Liver (tissue), 9 donors: ENCODE data around the gene ITGA8. TPM values are rescaled to one million over a fixed set of nuclear protein-coding genes. Genes with fewer than 3 reads are reported as not detected.

Experiments used
- DNase-seq: peaks from one replicate; pipeline ENCODE4 v3.0.0-alpha.2; 2017; ENCODE audit warnings: low spot score
- H3K27ac ChIP-seq, 2 donors: one replicate each; pipeline ENCODE4 v1.7.0; 2013; ENCODE audit warnings: inconsistent platforms in 2 of 2, low read length in 2 of 2, control low read depth in 1 of 2, low read depth in 1 of 2, mild to moderate bottlenecking in 1 of 2
- H3K27me3 ChIP-seq, 4 donors: one replicate each; pipeline versions ENCODE4 v1.6.1 to v1.7.0; 2013; ENCODE audit warnings: low read length in 3 of 4, inconsistent platforms in 1 of 4, mild to moderate bottlenecking in 1 of 4, moderate library complexity in 1 of 4; ENCODE audit not compliant: control insufficient read depth in 4 of 4, insufficient read depth in 4 of 4
- H3K36me3 ChIP-seq, 4 donors: one replicate each; pipeline versions ENCODE4 v1.6.1 to v1.7.0; 2013; ENCODE audit warnings: low read length in 3 of 4, mild to moderate bottlenecking in 3 of 4, low read depth in 1 of 4, moderate library complexity in 1 of 4; ENCODE audit not compliant: control insufficient read depth in 4 of 4, insufficient read depth in 3 of 4
- H3K4me1 ChIP-seq, 4 donors: one replicate each; pipeline versions ENCODE4 v1.6.1 to v1.7.0; 2013; ENCODE audit warnings: low read length in 3 of 4, mild to moderate bottlenecking in 3 of 4, moderate library complexity in 1 of 4; ENCODE audit not compliant: control insufficient read depth in 4 of 4, insufficient read depth in 4 of 4
- H3K4me3 ChIP-seq, 3 donors: one replicate each; pipeline versions ENCODE4 v1.6.1 to v1.7.0; 2013; ENCODE audit warnings: low read length in 3 of 3, control low read depth in 1 of 3, low read depth in 1 of 3, mild to moderate bottlenecking in 1 of 3
- H3K9ac ChIP-seq, 2 donors: one replicate each; pipeline ENCODE4 v1.7.0; 2013; ENCODE audit warnings: low read length in 2 of 2, mild to moderate bottlenecking in 2 of 2, moderate library complexity in 2 of 2, control low read depth in 1 of 2, low read depth in 1 of 2
- H3K9me3 ChIP-seq, 4 donors: one replicate each; pipeline versions ENCODE4 v1.6.1 to v1.7.0; 2013; ENCODE audit warnings: low read length in 3 of 4; ENCODE audit not compliant: control insufficient read depth in 4 of 4
- EGR1 ChIP-seq, 2 donors: IDR thresholded peaks; 2 replicates each; pipeline ENCODE4 v1.6.1; 2016 to 2018; ENCODE audit warnings: antibody characterized with exemption in 2 of 2, low read depth in 2 of 2
- FOXA1 ChIP-seq: IDR thresholded peaks from 2 replicates; pipeline ENCODE4 v1.6.1; 2016; ENCODE audit warnings: antibody characterized with exemption
- FOXA2 ChIP-seq: IDR thresholded peaks from 2 replicates; pipeline ENCODE4 v1.6.1; 2016; ENCODE audit warnings: antibody characterized with exemption
- GABPA ChIP-seq, 2 donors: IDR thresholded peaks in 1 of 2; conservative IDR thresholded peaks in 1 of 2; 2 replicates each; pipeline ENCODE4 v1.6.1; 2016; ENCODE audit warnings: antibody characterized with exemption in 2 of 2, mild to moderate bottlenecking in 1 of 2, moderate library complexity in 1 of 2
- HNF4A ChIP-seq, 2 donors: conservative IDR thresholded peaks; 2 replicates each; pipeline ENCODE4 v1.6.1; 2016; ENCODE audit warnings: antibody characterized with exemption in 2 of 2, mild to moderate bottlenecking in 2 of 2
- HNF4G ChIP-seq: IDR thresholded peaks from 2 replicates; pipeline ENCODE4 v1.6.1; 2016; ENCODE audit warnings: antibody characterized with exemption
- JUND ChIP-seq, 2 donors: IDR thresholded peaks; 2 replicates each; pipeline ENCODE4 v1.6.1; 2016; ENCODE audit warnings: antibody characterized with exemption in 2 of 2
- NR2F2 ChIP-seq: IDR thresholded peaks from 2 replicates; pipeline ENCODE4 v1.6.1; 2016; ENCODE audit warnings: antibody characterized with exemption
- RAD21 ChIP-seq, 2 donors: IDR thresholded peaks; 2 replicates each; pipeline ENCODE4 v1.6.1; 2016; ENCODE audit warnings: antibody characterized with exemption in 2 of 2, mild to moderate bottlenecking in 2 of 2
- REST ChIP-seq: IDR thresholded peaks from 2 replicates; pipeline ENCODE4 v1.6.1; 2016; ENCODE audit warnings: antibody characterized with exemption, mild to moderate bottlenecking
- RXRA ChIP-seq, 2 donors: IDR thresholded peaks; 2 replicates each; pipeline ENCODE4 v1.6.1; 2017 to 2018; ENCODE audit warnings: antibody characterized with exemption in 2 of 2, mild to moderate bottlenecking in 1 of 2
- SP1 ChIP-seq: IDR thresholded peaks from 2 replicates; pipeline ENCODE4 v1.6.1; 2018; ENCODE audit warnings: antibody characterized with exemption, mild to moderate bottlenecking
- TAF1 ChIP-seq: conservative IDR thresholded peaks from 2 replicates; pipeline ENCODE4 v1.6.1; 2016; ENCODE audit warnings: antibody characterized with exemption, mild to moderate bottlenecking
- YY1 ChIP-seq: IDR thresholded peaks from 2 replicates; pipeline ENCODE4 v1.6.1; 2016; ENCODE audit warnings: antibody characterized with exemption, mild to moderate bottlenecking
- WGBS: extraction: QIAGEN DNeasy Blood & Tissue Kit; methylation state at CpG from one replicate; pipeline ENCODE4 v1.1.7; 2013; 5-methylcytosine and 5-hydroxymethylcytosine counted together
- polyA plus RNA-seq, 2 donors: library from polyadenylated mRNA; stranded (reverse) in 1 of 2; unstranded in 1 of 2; fragments of 200-250 nt in 1 of 2; fragments of >200 nt in 1 of 2; fragmentation: Nextera tagmentation in 1 of 2; extraction: Ambion mirVana in 1 of 2; gene quantifications; one replicate each; pipeline versions ENCODE4 v1.2.1 to v1.2.3, GENCODE V29; 2013 to 2015
- total RNA-seq, 2 donors: library from RNA; depleted of rRNA; stranded (reverse); fragments of >200 nt; gene quantifications; one replicate each; pipeline ENCODE4 v1.2.3, GENCODE V29; 2014
- TF ChIP-seq, protein P1 (sequence below): IDR thresholded peaks from 2 replicates; pipeline ENCODE4 v1.6.1; 2016; ENCODE audit warnings: antibody characterized with exemption
- TF ChIP-seq, protein P2 (sequence below): IDR thresholded peaks from 2 replicates; pipeline ENCODE4 v1.6.1; 2016; ENCODE audit warnings: antibody characterized with exemption
- TF ChIP-seq, protein P3 (sequence below): IDR thresholded peaks from 2 replicates; pipeline ENCODE4 v1.6.1; 2016; ENCODE audit warnings: antibody characterized with exemption
- TF ChIP-seq, protein P4 (sequence below): fragments of 150-350 bp; IDR thresholded peaks from 2 replicates; pipeline ENCODE4 v1.5.1; 2017; ENCODE audit warnings: improper control_type of control experiment, low read depth, low read length; ENCODE audit not compliant: missing input control
- donor health status: healthy.
- donor health status: healthy.
- donor health status: healthy.
- donor health status: healthy.
- donor health status: healthy.

The ITGA8 gene
- total and polyA plus RNA-seq, 4 donors, result 0.06 to 1.0 (median 0.60) TPM

DNA sequence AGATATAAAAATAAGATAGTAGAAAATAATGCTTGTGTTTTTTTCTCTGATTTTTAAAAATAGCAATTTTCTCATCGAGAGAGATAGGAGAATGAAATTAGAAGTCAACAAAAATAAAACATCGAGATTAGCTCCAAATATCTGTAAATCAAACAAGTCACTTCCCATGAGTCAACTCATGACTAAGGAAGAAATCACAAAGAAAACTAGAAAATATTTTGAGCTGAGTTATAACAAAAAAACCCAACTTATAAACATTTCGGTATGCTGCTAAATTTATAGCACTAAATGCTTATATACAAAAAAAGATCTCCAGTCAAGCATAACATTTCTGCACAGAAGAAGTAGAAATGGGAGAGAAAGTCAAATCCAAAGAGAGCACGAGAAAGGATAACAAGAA, 140.1 kb downstream of the ITGA8 start:
- TF ChIP-seq HNF4G (no peak), FOXA1 (no peak), SP1 (no peak), GABPA (IDR thresholded peaks at IDR 0.05 in 1 of 2, conservative IDR thresholded peaks at IDR 0.05 in 1 of 2) (no peak), EGR1 (IDR thresholded peaks at IDR 0.05; ENCODE audit: low read depth in 2 of 2) (no peak), TAF1 (no peak)
- TF ChIP-seq, protein P1, sequence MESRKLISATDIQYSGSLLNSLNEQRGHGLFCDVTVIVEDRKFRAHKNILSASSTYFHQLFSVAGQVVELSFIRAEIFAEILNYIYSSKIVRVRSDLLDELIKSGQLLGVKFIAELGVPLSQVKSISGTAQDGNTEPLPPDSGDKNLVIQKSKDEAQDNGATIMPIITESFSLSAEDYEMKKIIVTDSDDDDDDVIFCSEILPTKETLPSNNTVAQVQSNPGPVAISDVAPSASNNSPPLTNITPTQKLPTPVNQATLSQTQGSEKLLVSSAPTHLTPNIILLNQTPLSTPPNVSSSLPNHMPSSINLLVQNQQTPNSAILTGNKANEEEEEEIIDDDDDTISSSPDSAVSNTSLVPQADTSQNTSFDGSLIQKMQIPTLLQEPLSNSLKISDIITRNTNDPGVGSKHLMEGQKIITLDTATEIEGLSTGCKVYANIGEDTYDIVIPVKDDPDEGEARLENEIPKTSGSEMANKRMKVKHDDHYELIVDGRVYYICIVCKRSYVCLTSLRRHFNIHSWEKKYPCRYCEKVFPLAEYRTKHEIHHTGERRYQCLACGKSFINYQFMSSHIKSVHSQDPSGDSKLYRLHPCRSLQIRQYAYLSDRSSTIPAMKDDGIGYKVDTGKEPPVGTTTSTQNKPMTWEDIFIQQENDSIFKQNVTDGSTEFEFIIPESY, result no peak
- no peak overlapping the region for H3K9ac ChIP-seq
- no peak overlapping the region for H3K4me3 ChIP-seq

DNA sequence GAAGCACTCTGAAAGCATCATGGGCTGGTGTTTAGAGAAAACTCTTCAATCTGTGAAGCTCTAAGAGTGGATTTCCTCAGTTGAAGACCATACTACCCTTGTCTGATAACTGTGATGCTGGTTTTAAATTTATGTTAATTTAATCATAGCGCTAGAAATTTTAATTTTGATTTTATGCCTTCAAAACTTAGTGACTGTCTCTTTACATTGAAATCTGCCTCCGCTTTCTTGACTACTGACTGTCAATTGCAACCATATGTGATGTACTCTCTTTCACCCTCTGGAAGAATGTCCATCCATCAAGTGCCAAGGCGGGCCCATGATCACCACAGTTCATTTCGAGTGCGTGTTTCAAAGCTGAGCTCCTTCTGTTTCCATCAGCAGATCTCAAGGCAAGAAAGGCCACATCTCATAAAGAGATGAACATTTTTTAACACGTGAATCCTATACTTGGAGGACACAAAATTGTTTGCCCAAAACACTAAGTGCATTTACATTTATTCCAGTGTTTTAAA, 147.1 kb downstream of the ITGA8 start:
- H3K36me3 ChIP-seq, result no peaks in the 10 kb centered on the region
- no peaks in the 10 kb centered on the region for H3K27me3 ChIP-seq
- no peak overlapping the region for H3K27ac ChIP-seq
- no peak for TF ChIP-seq YY1
- no peak for TF ChIP-seq FOXA1
- no peak for TF ChIP-seq HNF4A (conservative IDR thresholded peaks at IDR 0.05)
- TF ChIP-seq, protein P2, sequence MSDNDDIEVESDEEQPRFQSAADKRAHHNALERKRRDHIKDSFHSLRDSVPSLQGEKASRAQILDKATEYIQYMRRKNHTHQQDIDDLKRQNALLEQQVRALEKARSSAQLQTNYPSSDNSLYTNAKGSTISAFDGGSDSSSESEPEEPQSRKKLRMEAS, result no peak
- TF ChIP-seq, protein P3, sequence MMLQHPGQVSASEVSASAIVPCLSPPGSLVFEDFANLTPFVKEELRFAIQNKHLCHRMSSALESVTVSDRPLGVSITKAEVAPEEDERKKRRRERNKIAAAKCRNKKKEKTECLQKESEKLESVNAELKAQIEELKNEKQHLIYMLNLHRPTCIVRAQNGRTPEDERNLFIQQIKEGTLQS, result no peak
- no peak for TF ChIP-seq REST
- TF ChIP-seq GABPA (IDR thresholded peaks at IDR 0.05 in 1 of 2, conservative IDR thresholded peaks at IDR 0.05 in 1 of 2), result no peak
- TF ChIP-seq SP1, result no peak
- TF ChIP-seq JUND (IDR thresholded peaks at IDR 0.05), result no peak
- no peak for TF ChIP-seq EGR1 (IDR thresholded peaks at IDR 0.05; ENCODE audit: low read depth in 2 of 2)
- TF ChIP-seq, protein P4, sequence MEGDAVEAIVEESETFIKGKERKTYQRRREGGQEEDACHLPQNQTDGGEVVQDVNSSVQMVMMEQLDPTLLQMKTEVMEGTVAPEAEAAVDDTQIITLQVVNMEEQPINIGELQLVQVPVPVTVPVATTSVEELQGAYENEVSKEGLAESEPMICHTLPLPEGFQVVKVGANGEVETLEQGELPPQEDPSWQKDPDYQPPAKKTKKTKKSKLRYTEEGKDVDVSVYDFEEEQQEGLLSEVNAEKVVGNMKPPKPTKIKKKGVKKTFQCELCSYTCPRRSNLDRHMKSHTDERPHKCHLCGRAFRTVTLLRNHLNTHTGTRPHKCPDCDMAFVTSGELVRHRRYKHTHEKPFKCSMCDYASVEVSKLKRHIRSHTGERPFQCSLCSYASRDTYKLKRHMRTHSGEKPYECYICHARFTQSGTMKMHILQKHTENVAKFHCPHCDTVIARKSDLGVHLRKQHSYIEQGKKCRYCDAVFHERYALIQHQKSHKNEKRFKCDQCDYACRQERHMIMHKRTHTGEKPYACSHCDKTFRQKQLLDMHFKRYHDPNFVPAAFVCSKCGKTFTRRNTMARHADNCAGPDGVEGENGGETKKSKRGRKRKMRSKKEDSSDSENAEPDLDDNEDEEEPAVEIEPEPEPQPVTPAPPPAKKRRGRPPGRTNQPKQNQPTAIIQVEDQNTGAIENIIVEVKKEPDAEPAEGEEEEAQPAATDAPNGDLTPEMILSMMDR, result no peak
- TF ChIP-seq, protein P1, result no peak
- no peak for TF ChIP-seq TAF1
- no peak for TF ChIP-seq FOXA2
- TF ChIP-seq NR2F2, result no peak
- no peak for TF ChIP-seq RAD21 (IDR thresholded peaks at IDR 0.05)
- TF ChIP-seq HNF4G, result no peak
- TF ChIP-seq RXRA (IDR thresholded peaks at IDR 0.05), result no peak
- 78% methylated on average over 6 of the region's 6 CpGs for WGBS
- H3K9me3 ChIP-seq, result no peaks in the 10 kb centered on the region
- H3K9ac ChIP-seq, result no peak overlapping the region
- H3K4me1 ChIP-seq, result no peaks in the 10 kb centered on the region
- DNase-seq, result no peak
- no peak overlapping the region for H3K4me3 ChIP-seq

More for the DNA sequence above, 140.1 kb downstream of the ITGA8 start:
- WGBS, result 55% methylated on average over 4 of the region's 4 CpGs
- no peak overlapping the region for H3K27ac ChIP-seq
- peaks cover 0 to 4% (median 2%) of the 10 kb centered on the region in 4 donors for H3K9me3 ChIP-seq
- no peaks in the 10 kb centered on the region for H3K36me3 ChIP-seq
- H3K27me3 ChIP-seq, result no peaks in the 10 kb centered on the region
- DNase-seq, result no peak
- no peaks in the 10 kb centered on the region for H3K4me1 ChIP-seq
